ENCODE data around the gene FEM1A. TPM values are rescaled to one million over a fixed set of nuclear protein-coding genes. Genes with fewer than 3 reads are reported as not detected.

Gene FEM1A
- total and polyA plus RNA-seq, 9 of the 15 experiments (the other 6 are each of a cell fraction or from before 2014, with no cell fraction given): 0.08 to 19.0 (median 6.8) TPM

DNA sequence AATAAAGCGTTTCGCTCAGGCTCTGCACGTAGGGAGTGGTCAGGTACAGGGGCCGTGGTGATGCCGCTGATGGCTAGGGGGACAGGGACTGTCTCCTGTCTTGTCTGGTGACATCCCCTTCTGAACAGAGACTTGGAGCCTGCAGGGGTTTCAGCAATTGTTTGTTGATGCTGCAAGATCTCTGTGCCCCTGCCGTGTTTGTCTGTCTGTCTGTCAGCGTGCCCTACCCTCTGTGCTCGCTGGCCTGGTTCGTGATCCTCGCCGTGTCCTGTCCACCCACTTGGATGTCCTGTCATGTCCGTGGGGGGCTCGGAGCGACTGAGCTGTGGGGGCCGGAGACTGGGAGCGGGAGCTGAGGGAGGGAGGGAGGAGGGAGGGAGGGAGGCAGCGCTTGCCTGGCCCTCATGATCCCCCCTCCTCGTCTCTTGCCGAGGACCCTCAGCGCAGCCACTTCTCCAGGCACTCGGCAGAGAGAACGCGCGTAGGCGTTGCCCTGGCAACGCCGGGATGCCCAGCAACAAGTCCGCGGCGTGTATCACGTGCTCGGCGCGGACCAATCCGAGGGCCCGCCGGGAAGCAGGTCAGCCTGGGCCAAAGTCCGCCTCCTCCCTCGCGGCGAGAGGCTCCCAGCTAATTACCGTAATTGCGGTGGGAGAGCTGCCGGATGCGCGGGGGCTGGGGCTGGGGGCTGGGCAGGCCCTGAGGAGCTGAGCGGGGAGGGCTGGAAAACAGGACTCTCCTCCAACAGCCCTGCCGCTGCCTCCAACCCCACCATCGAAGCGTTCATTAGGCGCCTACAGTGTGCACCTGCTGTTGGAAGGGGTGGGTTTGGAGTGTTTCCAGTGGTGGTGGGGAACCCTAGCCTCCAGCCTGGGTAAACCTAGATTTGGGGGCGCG, 31.9 kb upstream of the FEM1A start (continued):
- TF ChIP-seq ZNF561 (CRISPR knock-in tag; conservative IDR thresholded peaks at IDR 0.05) (no peak), MAFK (IDR thresholded peaks at IDR 0.05; ENCODE audit: low read length) (peak; percentile 33; the same call in 1 of the 2 replicates), MBD2 (IDR thresholded peaks at IDR 0.05; ENCODE audit: borderline replicate concordance, low read depth) (peak; percentile 55; the same call in 1 of the 2 replicates), POLR3A (IDR thresholded peaks at IDR 0.05; ENCODE audit: borderline replicate concordance, extremely low read depth, insufficient read depth, insufficient read length) (no peak), SMARCE1 (IDR thresholded peaks at IDR 0.05) (no peak), ZNF316 (IDR thresholded peaks at IDR 0.05) (no peak), ELF2 (CRISPR knock-in tag; IDR thresholded peaks at IDR 0.05) (no peak), PTRF (tag; IDR thresholded peaks at IDR 0.05) (no peak)
- TF ChIP-seq, protein P1, sequence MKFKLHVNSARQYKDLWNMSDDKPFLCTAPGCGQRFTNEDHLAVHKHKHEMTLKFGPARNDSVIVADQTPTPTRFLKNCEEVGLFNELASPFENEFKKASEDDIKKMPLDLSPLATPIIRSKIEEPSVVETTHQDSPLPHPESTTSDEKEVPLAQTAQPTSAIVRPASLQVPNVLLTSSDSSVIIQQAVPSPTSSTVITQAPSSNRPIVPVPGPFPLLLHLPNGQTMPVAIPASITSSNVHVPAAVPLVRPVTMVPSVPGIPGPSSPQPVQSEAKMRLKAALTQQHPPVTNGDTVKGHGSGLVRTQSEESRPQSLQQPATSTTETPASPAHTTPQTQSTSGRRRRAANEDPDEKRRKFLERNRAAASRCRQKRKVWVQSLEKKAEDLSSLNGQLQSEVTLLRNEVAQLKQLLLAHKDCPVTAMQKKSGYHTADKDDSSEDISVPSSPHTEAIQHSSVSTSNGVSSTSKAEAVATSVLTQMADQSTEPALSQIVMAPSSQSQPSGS (CRISPR knock-in tag; IDR thresholded peaks at IDR 0.05): no peak
- TF ChIP-seq, protein P2, sequence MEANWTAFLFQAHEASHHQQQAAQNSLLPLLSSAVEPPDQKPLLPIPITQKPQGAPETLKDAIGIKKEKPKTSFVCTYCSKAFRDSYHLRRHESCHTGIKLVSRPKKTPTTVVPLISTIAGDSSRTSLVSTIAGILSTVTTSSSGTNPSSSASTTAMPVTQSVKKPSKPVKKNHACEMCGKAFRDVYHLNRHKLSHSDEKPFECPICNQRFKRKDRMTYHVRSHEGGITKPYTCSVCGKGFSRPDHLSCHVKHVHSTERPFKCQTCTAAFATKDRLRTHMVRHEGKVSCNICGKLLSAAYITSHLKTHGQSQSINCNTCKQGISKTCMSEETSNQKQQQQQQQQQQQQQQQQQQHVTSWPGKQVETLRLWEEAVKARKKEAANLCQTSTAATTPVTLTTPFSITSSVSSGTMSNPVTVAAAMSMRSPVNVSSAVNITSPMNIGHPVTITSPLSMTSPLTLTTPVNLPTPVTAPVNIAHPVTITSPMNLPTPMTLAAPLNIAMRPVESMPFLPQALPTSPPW (CRISPR knock-in tag; IDR thresholded peaks at IDR 0.05): peak; percentile 78
- TF ChIP-seq, protein P3, sequence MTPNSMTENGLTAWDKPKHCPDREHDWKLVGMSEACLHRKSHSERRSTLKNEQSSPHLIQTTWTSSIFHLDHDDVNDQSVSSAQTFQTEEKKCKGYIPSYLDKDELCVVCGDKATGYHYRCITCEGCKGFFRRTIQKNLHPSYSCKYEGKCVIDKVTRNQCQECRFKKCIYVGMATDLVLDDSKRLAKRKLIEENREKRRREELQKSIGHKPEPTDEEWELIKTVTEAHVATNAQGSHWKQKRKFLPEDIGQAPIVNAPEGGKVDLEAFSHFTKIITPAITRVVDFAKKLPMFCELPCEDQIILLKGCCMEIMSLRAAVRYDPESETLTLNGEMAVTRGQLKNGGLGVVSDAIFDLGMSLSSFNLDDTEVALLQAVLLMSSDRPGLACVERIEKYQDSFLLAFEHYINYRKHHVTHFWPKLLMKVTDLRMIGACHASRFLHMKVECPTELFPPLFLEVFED (CRISPR knock-in tag; conservative IDR thresholded peaks at IDR 0.05): no peak
- TF ChIP-seq, protein P4, sequence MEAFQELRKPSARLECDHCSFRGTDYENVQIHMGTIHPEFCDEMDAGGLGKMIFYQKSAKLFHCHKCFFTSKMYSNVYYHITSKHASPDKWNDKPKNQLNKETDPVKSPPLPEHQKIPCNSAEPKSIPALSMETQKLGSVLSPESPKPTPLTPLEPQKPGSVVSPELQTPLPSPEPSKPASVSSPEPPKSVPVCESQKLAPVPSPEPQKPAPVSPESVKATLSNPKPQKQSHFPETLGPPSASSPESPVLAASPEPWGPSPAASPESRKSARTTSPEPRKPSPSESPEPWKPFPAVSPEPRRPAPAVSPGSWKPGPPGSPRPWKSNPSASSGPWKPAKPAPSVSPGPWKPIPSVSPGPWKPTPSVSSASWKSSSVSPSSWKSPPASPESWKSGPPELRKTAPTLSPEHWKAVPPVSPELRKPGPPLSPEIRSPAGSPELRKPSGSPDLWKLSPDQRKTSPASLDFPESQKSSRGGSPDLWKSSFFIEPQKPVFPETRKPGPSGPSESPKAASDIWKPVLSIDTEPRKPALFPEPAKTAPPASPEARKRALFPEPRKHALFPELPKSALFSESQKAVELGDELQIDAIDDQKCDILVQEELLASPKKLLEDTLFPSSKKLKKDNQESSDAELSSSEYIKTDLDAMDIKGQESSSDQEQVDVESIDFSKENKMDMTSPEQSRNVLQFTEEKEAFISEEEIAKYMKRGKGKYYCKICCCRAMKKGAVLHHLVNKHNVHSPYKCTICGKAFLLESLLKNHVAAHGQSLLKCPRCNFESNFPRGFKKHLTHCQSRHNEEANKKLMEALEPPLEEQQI (IDR thresholded peaks at IDR 0.05): no peak
- TF ChIP-seq, protein P5, sequence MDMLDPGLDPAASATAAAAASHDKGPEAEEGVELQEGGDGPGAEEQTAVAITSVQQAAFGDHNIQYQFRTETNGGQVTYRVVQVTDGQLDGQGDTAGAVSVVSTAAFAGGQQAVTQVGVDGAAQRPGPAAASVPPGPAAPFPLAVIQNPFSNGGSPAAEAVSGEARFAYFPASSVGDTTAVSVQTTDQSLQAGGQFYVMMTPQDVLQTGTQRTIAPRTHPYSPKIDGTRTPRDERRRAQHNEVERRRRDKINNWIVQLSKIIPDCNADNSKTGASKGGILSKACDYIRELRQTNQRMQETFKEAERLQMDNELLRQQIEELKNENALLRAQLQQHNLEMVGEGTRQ (CRISPR knock-in tag; IDR thresholded peaks at IDR 0.05): peak; percentile 98
- TF ChIP-seq, protein P6, sequence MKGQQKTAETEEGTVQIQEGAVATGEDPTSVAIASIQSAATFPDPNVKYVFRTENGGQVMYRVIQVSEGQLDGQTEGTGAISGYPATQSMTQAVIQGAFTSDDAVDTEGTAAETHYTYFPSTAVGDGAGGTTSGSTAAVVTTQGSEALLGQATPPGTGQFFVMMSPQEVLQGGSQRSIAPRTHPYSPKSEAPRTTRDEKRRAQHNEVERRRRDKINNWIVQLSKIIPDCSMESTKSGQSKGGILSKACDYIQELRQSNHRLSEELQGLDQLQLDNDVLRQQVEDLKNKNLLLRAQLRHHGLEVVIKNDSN (CRISPR knock-in tag; IDR thresholded peaks at IDR 0.05): peak; percentile 95
